ENCODE measurements around the gene ATP6V1D.

DNA sequence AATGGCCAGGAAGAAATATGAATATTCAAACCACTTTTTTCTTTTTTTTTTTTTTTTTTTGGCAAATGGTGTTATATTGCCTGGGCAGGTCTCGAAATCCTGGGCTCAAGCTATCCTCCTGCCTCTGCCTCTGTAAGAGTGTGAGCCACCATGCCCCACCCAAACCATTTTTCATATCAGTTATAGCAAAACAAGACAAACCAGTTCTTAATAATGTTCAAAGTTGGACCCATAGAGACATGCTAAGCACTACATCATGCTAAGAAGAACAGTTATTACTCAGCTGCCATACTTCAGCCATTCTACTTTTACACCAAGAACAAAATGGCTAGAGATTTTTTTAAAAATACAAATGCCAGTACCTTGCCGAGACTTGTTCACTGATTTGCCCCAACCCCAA is 26.0 kb upstream of the ATP6V1D start:
- no peak for TF ChIP-seq EZH2phosphoT487 (IDR thresholded peaks at IDR 0.05; ENCODE audit: borderline replicate concordance)
- no peak for TF ChIP-seq POLR2A (IDR thresholded peaks at IDR 0.05; ENCODE audit: borderline replicate concordance, extremely low read depth, insufficient read depth, insufficient read length)
- TF ChIP-seq, protein P1, sequence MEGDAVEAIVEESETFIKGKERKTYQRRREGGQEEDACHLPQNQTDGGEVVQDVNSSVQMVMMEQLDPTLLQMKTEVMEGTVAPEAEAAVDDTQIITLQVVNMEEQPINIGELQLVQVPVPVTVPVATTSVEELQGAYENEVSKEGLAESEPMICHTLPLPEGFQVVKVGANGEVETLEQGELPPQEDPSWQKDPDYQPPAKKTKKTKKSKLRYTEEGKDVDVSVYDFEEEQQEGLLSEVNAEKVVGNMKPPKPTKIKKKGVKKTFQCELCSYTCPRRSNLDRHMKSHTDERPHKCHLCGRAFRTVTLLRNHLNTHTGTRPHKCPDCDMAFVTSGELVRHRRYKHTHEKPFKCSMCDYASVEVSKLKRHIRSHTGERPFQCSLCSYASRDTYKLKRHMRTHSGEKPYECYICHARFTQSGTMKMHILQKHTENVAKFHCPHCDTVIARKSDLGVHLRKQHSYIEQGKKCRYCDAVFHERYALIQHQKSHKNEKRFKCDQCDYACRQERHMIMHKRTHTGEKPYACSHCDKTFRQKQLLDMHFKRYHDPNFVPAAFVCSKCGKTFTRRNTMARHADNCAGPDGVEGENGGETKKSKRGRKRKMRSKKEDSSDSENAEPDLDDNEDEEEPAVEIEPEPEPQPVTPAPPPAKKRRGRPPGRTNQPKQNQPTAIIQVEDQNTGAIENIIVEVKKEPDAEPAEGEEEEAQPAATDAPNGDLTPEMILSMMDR (IDR thresholded peaks at IDR 0.05 in 2 of 3, conservative IDR thresholded peaks at IDR 0.05 in 1 of 3; ENCODE audit: borderline replicate concordance in 1 of 3, insufficient read depth in 1 of 3, low read depth in 2 of 3, low read length in 2 of 3): no peak
- TF ChIP-seq JUND (IDR thresholded peaks at IDR 0.05): no peak
- TF ChIP-seq, protein P2, sequence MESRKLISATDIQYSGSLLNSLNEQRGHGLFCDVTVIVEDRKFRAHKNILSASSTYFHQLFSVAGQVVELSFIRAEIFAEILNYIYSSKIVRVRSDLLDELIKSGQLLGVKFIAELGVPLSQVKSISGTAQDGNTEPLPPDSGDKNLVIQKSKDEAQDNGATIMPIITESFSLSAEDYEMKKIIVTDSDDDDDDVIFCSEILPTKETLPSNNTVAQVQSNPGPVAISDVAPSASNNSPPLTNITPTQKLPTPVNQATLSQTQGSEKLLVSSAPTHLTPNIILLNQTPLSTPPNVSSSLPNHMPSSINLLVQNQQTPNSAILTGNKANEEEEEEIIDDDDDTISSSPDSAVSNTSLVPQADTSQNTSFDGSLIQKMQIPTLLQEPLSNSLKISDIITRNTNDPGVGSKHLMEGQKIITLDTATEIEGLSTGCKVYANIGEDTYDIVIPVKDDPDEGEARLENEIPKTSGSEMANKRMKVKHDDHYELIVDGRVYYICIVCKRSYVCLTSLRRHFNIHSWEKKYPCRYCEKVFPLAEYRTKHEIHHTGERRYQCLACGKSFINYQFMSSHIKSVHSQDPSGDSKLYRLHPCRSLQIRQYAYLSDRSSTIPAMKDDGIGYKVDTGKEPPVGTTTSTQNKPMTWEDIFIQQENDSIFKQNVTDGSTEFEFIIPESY (IDR thresholded peaks at IDR 0.05; ENCODE audit: extremely low read depth, insufficient replicate concordance, low read length): no peak
- no peak for TF ChIP-seq YY1 (IDR thresholded peaks at IDR 0.05; ENCODE audit: extremely low read depth, insufficient replicate concordance, low read depth, low read length)
- no peak for TF ChIP-seq CEBPB (IDR thresholded peaks at IDR 0.05; ENCODE audit: low read depth)
- no peak for TF ChIP-seq EZH2 (IDR thresholded peaks at IDR 0.05)

Data from HCT116 (cell line).